ENCODE data around the gene FCRL2.

FCRL2 gene

GRCh38 chr1:157803851-157804250 is 26.9 kb upstream of the FCRL2 start:
- H3K4me3 ChIP-seq (ENCODE audit: low read depth, low read length), result no peak overlapping the region
- DNase-seq (ENCODE audit: low read depth, low spot score), result no peak
- TF ChIP-seq CTCF (IDR thresholded peaks at IDR 0.05; ENCODE audit: low read depth, low read length), result no peak
- in situ Hi-C loops (cut with HindIII; ENCODE audit: low sequenced_read_pairs), result no loop called here

- DNase-seq (ENCODE audit: low read depth, low spot score), result no peak
- in situ Hi-C loops (cut with HindIII; ENCODE audit: low sequenced_read_pairs), result no loop called here
- TF ChIP-seq CTCF (IDR thresholded peaks at IDR 0.05; ENCODE audit: low read depth, low read length), result no peak
- H3K4me3 ChIP-seq (ENCODE audit: low read depth, low read length), result no peak overlapping the region
These were observed 23.1 kb upstream of the FCRL2 start for GRCh38 chr1:157799996-157800395.

GRCh38 chr1:157798211-157798610 is 21.3 kb upstream of the FCRL2 start:
- no peak overlapping the region for H3K4me3 ChIP-seq (ENCODE audit: low read depth, low read length)
- DNase-seq (ENCODE audit: low read depth, low spot score), result no peak
- in situ Hi-C loops (cut with HindIII; ENCODE audit: low sequenced_read_pairs), result no loop called here
- no peak for TF ChIP-seq CTCF (IDR thresholded peaks at IDR 0.05; ENCODE audit: low read depth, low read length)

GRCh38 chr1:157785248-157785647 is 8.3 kb upstream of the FCRL2 start:
- in situ Hi-C loops (cut with HindIII; ENCODE audit: low sequenced_read_pairs), result no loop called here
- TF ChIP-seq CTCF (IDR thresholded peaks at IDR 0.05; ENCODE audit: low read depth, low read length), result no peak
- no peak for DNase-seq (ENCODE audit: low read depth, low spot score)
- no peak overlapping the region for H3K4me3 ChIP-seq (ENCODE audit: low read depth, low read length)

GRCh38 chr1:157784801-157785200 is 7.9 kb upstream of the FCRL2 start:
- TF ChIP-seq CTCF (IDR thresholded peaks at IDR 0.05; ENCODE audit: low read depth, low read length), result no peak
- H3K4me3 ChIP-seq (ENCODE audit: low read depth, low read length), result no peak overlapping the region
- in situ Hi-C loops (cut with HindIII; ENCODE audit: low sequenced_read_pairs), result no loop called here
- DNase-seq (ENCODE audit: low read depth, low spot score), result no peak

GRCh38 chr1:157782931-157783330 is 6.0 kb upstream of the FCRL2 start:
- no peak for TF ChIP-seq CTCF (IDR thresholded peaks at IDR 0.05; ENCODE audit: low read depth, low read length)
- in situ Hi-C loops (cut with HindIII; ENCODE audit: low sequenced_read_pairs), result no loop called here
- H3K4me3 ChIP-seq (ENCODE audit: low read depth, low read length), result no peak overlapping the region
- DNase-seq (ENCODE audit: low read depth, low spot score), result no peak

GRCh38 chr1:157781048-157781447 is 4.1 kb upstream of the FCRL2 start:
- no peak overlapping the region for H3K4me3 ChIP-seq (ENCODE audit: low read depth, low read length)
- no peak for DNase-seq (ENCODE audit: low read depth, low spot score)
- in situ Hi-C loops (cut with HindIII; ENCODE audit: low sequenced_read_pairs), result no loop called here

More at GRCh38 chr1:157781048-157781447, 4.1 kb upstream of the FCRL2 start:
- TF ChIP-seq CTCF (IDR thresholded peaks at IDR 0.05; ENCODE audit: low read depth, low read length), result no peak

All from astrocyte of the spinal cord (primary cell).